GM23338 (cell line): ENCODE data around the gene SLCO4A1. TPM values are rescaled to one million over a fixed set of nuclear protein-coding genes. Genes with fewer than 3 reads are reported as not detected.
A peak's percentile ranks its signal among the peaks of the same experiment; 100 is the strongest.

Source experiments
- ATAC-seq: fragments of 200-7000 bp; cut with Tn5 transposase; 3 replicates; pipeline ENCODE4 v1.9.1; 2020
- DNase-seq: peaks from one replicate; pipeline ENCODE4 v3.0.0-alpha.2; 2015; ENCODE audit warnings: low spot score
- H2AFZ ChIP-seq: fragments of 200-600 bp; sonication (generic); 2 replicates; pipeline ENCODE4 v1.8.0; 2016; ENCODE audit warnings: antibody characterized with exemption, mild to moderate bottlenecking, moderate library complexity
- H3F3A ChIP-seq: fragments of 200-600 bp; sonication (generic); replicated peaks from 2 replicates; pipeline ENCODE4 v1.8.0; 2017; ENCODE audit warnings: antibody characterized with exemption, mixed run types, low read depth
- H3K27ac ChIP-seq: fragments of 200-600 bp; sonication (generic); 2 replicates; pipeline ENCODE4 v1.6.1; 2016; ENCODE audit warnings: low read depth
- H3K27me3 ChIP-seq: fragments of 200-600 bp; sonication (generic); 2 replicates; pipeline ENCODE4 v1.8.0; 2016; ENCODE audit warnings: mild to moderate bottlenecking, mixed run types, moderate library complexity; ENCODE audit not compliant: insufficient read depth
- H3K36me3 ChIP-seq: fragments of 200-600 bp; sonication (generic); 2 replicates; pipeline ENCODE4 v1.8.0; 2016; ENCODE audit warnings: mild to moderate bottlenecking; ENCODE audit not compliant: insufficient read depth
- H3K4me1 ChIP-seq: fragments of 200-600 bp; sonication (generic); 2 replicates; pipeline ENCODE4 v1.8.0; 2016; ENCODE audit warnings: mild to moderate bottlenecking, moderate library complexity; ENCODE audit not compliant: insufficient read depth
- H3K4me2 ChIP-seq: fragments of 200-600 bp; sonication (generic); 2 replicates; pipeline ENCODE4 v1.7.1; 2017; ENCODE audit warnings: mixed run types
- H3K4me3 ChIP-seq: fragments of 200-600 bp; sonication (generic); 2 replicates; pipeline ENCODE4 v1.6.1; 2016; ENCODE audit warnings: mixed run types
- H3K79me2 ChIP-seq: fragments of 200-600 bp; sonication (generic); replicated peaks from 2 replicates; pipeline ENCODE4 v1.8.0; 2017; ENCODE audit warnings: mild to moderate bottlenecking; ENCODE audit not compliant: insufficient read depth
- H3K9me2 ChIP-seq: fragments of 200-600 bp; sonication (generic); 2 replicates; pipeline ENCODE4 v1.8.0; 2017; ENCODE audit not compliant: insufficient read depth
- H4K20me1 ChIP-seq: fragments of 200-600 bp; sonication (generic); replicated peaks from 2 replicates; pipeline ENCODE4 v1.8.0; 2017; ENCODE audit warnings: mild to moderate bottlenecking; ENCODE audit not compliant: insufficient read depth
- H3K27ac Mint-ChIP-seq: 2 replicates; pipeline ENCODE4 v1.8.0; 2020; ENCODE audit warnings: inconsistent platforms, mild to moderate bottlenecking, moderate library complexity, mixed read lengths
- H3K27me3 Mint-ChIP-seq: 3 replicates; pipeline ENCODE4 v1.8.0; 2022; ENCODE audit warnings: low read depth, mild to moderate bottlenecking, moderate library complexity, mixed read lengths, inconsistent platforms; ENCODE audit not compliant: insufficient read depth, poor library complexity
- H3K36me3 Mint-ChIP-seq: 3 replicates; pipeline ENCODE4 v1.8.0; 2021; ENCODE audit warnings: low read depth, mild to moderate bottlenecking, inconsistent platforms, moderate library complexity, mixed read lengths
- H3K4me1 Mint-ChIP-seq: 3 replicates; pipeline ENCODE4 v1.8.0; 2020; ENCODE audit warnings: mild to moderate bottlenecking, inconsistent platforms, mixed read lengths
- H3K4me3 Mint-ChIP-seq: 3 replicates; pipeline ENCODE4 v1.8.0; 2021; ENCODE audit warnings: moderate library complexity, mild to moderate bottlenecking, inconsistent platforms, mixed read lengths
- H3K9me3 Mint-ChIP-seq: 3 replicates; pipeline ENCODE4 v1.8.0; 2020; ENCODE audit warnings: moderate library complexity, mild to moderate bottlenecking, inconsistent platforms, mixed read lengths
- CREB1 ChIP-seq: fragments of 250-450 bp; sonication (Bioruptor Pico); IDR thresholded peaks from 2 replicates; pipeline ENCODE4 v1.5.0; 2020; ENCODE audit warnings: low read depth, mild to moderate bottlenecking, moderate library complexity
- EZH2 ChIP-seq: fragments of 200-600 bp; sonication (generic); IDR thresholded peaks from one replicate; pipeline ENCODE4 v1.8.0; 2017; ENCODE audit warnings: antibody characterized with exemption, mild to moderate bottlenecking, low read depth; ENCODE audit not compliant: unreplicated experiment
- EZH2phosphoT487 ChIP-seq: fragments of 200-600 bp; sonication (generic); IDR thresholded peaks from one replicate; pipeline ENCODE4 v1.8.1; 2018; ENCODE audit warnings: antibody characterized with exemption; ENCODE audit not compliant: unreplicated experiment
- JUNB ChIP-seq: IDR thresholded peaks from one replicate; pipeline ENCODE4 v1.6.1; 2016; ENCODE audit warnings: antibody characterized with exemption; ENCODE audit not compliant: unreplicated experiment
- NANOG ChIP-seq: IDR thresholded peaks from 2 replicates; pipeline ENCODE4 v1.6.1; 2016; ENCODE audit warnings: antibody characterized with exemption, borderline replicate concordance
- POLR2AphosphoS5 ChIP-seq: IDR thresholded peaks from 2 replicates; pipeline ENCODE4 v1.6.1; 2016; ENCODE audit warnings: antibody characterized with exemption, low read depth
- STAT1 ChIP-seq: IDR thresholded peaks from one replicate; pipeline ENCODE4 v1.6.1; 2016; ENCODE audit warnings: antibody characterized with exemption; ENCODE audit not compliant: unreplicated experiment
- ZNF114 ChIP-seq: fragments of 250-450 bp; sonication (Bioruptor Pico); IDR thresholded peaks from 2 replicates; pipeline ENCODE4 v1.5.0; 2020; ENCODE audit warnings: mild to moderate bottlenecking, moderate library complexity
- ZNF331 ChIP-seq: fragments of 250-450 bp; sonication (Bioruptor Pico); IDR thresholded peaks from 2 replicates; pipeline ENCODE4 v1.5.0; 2020; ENCODE audit warnings: low read depth, mild to moderate bottlenecking, moderate library complexity
- polyA plus RNA-seq: library from polyadenylated mRNA; unstranded; fragments of >200 nt; fragmentation: Nextera tagmentation; extraction: Ambion mirVana; gene quantifications from 2 replicates; pipeline ENCODE4 v1.2.1, GENCODE V29; 2016
- total RNA-seq: library from RNA; depleted of rRNA; stranded (reverse); fragments of >200 nt; shearing (Covaris generic); gene quantifications from 2 replicates; pipeline ENCODE4 v1.2.3, GENCODE V29; 2014
- TF ChIP-seq, protein P1 (sequence below): fragments of 250-450 bp; sonication (Bioruptor Pico); IDR thresholded peaks from 2 replicates; pipeline ENCODE4 v1.5.0; 2020; ENCODE audit warnings: mild to moderate bottlenecking, moderate library complexity
- TF ChIP-seq, protein P2 (sequence below): IDR thresholded peaks from one replicate; pipeline ENCODE4 v1.6.1; 2018; ENCODE audit warnings: antibody characterized with exemption; ENCODE audit not compliant: unreplicated experiment
- TF ChIP-seq, protein P3 (sequence below), 2 experiments: fragments of 200-600 bp in 1 of 2; sonication (generic) in 1 of 2; conservative IDR thresholded peaks; 2 replicates each; pipeline versions ENCODE4 v1.5.1 to v1.6.1; 2016 to 2017; ENCODE audit warnings: antibody characterized with exemption in 2 of 2, low read depth in 2 of 2, mild to moderate bottlenecking in 2 of 2, moderate library complexity in 1 of 2
- TF ChIP-seq, protein P4 (sequence below): IDR thresholded peaks from 2 replicates; pipeline ENCODE4 v1.6.1; 2016; ENCODE audit warnings: antibody characterized with exemption

The SLCO4A1 gene
- total and polyA plus RNA-seq, 2 experiments from 2014 or later, result 28.5 to 41.6 TPM

DNA sequence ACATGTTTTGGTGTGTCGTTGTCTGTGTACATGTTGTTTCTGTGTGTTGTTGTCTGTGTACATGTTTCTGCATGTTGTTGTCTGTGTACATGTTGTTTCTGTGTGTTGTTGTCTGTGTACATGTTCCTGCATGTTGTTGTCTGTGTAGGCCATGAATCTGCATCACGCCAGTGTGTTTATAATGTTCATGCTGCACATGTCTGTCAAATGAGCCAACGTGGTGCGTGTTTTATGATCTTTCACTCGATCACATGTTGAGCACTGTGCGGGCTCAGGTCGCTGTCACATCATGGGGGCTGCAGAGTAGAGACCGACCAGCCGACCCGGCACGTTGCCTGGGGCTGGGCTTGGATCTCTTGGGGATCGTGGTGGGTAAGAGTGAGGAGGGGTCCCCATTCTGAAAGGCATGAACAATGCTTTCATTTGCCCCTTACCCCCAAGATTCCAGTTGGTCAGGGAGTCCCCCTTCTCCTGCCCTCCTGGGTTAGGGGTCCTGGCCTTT is 26.5 kb upstream of the SLCO4A1 start:
- no peaks in the 10 kb centered on the region; the same call in 1 of the 2 replicates for H3K4me1 ChIP-seq
- ATAC-seq, result no peak
- no peak overlapping the region for H3K4me3 Mint-ChIP-seq
- H3K79me2 ChIP-seq, result no peaks in the 10 kb centered on the region
- no peak overlapping the region for H3K4me2 ChIP-seq
- H3K36me3 ChIP-seq, result no peaks in the 10 kb centered on the region
- TF ChIP-seq, protein P1, sequence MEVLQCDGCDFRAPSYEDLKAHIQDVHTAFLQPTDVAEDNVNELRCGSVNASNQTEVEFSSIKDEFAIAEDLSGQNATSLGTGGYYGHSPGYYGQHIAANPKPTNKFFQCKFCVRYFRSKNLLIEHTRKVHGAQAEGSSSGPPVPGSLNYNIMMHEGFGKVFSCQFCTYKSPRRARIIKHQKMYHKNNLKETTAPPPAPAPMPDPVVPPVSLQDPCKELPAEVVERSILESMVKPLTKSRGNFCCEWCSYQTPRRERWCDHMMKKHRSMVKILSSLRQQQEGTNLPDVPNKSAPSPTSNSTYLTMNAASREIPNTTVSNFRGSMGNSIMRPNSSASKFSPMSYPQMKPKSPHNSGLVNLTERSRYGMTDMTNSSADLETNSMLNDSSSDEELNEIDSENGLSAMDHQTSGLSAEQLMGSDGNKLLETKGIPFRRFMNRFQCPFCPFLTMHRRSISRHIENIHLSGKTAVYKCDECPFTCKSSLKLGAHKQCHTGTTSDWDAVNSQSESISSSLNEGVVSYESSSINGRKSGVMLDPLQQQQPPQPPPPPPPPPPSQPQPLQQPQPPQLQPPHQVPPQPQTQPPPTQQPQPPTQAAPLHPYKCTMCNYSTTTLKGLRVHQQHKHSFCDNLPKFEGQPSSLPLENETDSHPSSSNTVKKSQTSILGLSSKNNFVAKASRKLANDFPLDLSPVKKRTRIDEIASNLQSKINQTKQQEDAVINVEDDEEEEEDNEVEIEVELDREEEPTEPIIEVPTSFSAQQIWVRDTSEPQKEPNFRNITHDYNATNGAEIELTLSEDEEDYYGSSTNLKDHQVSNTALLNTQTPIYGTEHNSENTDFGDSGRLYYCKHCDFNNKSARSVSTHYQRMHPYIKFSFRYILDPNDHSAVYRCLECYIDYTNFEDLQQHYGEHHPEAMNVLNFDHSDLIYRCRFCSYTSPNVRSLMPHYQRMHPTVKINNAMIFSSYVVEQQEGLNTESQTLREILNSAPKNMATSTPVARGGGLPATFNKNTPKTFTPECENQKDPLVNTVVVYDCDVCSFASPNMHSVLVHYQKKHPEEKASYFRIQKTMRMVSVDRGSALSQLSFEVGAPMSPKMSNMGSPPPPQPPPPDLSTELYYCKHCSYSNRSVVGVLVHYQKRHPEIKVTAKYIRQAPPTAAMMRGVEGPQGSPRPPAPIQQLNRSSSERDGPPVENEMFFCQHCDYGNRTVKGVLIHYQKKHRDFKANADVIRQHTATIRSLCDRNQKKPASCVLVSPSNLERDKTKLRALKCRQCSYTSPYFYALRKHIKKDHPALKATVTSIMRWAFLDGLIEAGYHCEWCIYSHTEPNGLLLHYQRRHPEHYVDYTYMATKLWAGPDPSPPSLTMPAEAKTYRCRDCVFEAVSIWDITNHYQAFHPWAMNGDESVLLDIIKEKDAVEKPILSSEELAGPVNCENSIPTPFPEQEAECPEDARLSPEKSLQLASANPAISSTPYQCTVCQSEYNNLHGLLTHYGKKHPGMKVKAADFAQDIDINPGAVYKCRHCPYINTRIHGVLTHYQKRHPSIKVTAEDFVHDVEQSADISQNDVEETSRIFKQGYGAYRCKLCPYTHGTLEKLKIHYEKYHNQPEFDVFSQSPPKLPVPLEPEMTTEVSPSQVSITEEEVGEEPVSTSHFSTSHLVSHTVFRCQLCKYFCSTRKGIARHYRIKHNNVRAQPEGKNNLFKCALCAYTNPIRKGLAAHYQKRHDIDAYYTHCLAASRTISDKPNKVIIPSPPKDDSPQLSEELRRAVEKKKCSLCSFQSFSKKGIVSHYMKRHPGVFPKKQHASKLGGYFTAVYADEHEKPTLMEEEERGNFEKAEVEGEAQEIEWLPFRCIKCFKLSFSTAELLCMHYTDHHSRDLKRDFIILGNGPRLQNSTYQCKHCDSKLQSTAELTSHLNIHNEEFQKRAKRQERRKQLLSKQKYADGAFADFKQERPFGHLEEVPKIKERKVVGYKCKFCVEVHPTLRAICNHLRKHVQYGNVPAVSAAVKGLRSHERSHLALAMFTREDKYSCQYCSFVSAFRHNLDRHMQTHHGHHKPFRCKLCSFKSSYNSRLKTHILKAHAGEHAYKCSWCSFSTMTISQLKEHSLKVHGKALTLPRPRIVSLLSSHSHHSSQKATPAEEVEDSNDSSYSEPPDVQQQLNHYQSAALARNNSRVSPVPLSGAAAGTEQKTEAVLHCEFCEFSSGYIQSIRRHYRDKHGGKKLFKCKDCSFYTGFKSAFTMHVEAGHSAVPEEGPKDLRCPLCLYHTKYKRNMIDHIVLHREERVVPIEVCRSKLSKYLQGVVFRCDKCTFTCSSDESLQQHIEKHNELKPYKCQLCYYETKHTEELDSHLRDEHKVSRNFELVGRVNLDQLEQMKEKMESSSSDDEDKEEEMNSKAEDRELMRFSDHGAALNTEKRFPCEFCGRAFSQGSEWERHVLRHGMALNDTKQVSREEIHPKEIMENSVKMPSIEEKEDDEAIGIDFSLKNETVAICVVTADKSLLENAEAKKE (CRISPR knock-in tag), result no peak
- no peak for TF ChIP-seq ZNF331 (CRISPR knock-in tag)
- TF ChIP-seq JUNB, result no peak
- no peak for TF ChIP-seq STAT1
- no peak for TF ChIP-seq POLR2AphosphoS5
- TF ChIP-seq CREB1 (CRISPR knock-in tag), result no peak
- TF ChIP-seq EZH2, result no peak
- TF ChIP-seq, protein P2, sequence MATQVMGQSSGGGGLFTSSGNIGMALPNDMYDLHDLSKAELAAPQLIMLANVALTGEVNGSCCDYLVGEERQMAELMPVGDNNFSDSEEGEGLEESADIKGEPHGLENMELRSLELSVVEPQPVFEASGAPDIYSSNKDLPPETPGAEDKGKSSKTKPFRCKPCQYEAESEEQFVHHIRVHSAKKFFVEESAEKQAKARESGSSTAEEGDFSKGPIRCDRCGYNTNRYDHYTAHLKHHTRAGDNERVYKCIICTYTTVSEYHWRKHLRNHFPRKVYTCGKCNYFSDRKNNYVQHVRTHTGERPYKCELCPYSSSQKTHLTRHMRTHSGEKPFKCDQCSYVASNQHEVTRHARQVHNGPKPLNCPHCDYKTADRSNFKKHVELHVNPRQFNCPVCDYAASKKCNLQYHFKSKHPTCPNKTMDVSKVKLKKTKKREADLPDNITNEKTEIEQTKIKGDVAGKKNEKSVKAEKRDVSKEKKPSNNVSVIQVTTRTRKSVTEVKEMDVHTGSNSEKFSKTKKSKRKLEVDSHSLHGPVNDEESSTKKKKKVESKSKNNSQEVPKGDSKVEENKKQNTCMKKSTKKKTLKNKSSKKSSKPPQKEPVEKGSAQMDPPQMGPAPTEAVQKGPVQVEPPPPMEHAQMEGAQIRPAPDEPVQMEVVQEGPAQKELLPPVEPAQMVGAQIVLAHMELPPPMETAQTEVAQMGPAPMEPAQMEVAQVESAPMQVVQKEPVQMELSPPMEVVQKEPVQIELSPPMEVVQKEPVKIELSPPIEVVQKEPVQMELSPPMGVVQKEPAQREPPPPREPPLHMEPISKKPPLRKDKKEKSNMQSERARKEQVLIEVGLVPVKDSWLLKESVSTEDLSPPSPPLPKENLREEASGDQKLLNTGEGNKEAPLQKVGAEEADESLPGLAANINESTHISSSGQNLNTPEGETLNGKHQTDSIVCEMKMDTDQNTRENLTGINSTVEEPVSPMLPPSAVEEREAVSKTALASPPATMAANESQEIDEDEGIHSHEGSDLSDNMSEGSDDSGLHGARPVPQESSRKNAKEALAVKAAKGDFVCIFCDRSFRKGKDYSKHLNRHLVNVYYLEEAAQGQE, result no peak
- TF ChIP-seq ZNF114, result no peak
- TF ChIP-seq, protein P3, sequence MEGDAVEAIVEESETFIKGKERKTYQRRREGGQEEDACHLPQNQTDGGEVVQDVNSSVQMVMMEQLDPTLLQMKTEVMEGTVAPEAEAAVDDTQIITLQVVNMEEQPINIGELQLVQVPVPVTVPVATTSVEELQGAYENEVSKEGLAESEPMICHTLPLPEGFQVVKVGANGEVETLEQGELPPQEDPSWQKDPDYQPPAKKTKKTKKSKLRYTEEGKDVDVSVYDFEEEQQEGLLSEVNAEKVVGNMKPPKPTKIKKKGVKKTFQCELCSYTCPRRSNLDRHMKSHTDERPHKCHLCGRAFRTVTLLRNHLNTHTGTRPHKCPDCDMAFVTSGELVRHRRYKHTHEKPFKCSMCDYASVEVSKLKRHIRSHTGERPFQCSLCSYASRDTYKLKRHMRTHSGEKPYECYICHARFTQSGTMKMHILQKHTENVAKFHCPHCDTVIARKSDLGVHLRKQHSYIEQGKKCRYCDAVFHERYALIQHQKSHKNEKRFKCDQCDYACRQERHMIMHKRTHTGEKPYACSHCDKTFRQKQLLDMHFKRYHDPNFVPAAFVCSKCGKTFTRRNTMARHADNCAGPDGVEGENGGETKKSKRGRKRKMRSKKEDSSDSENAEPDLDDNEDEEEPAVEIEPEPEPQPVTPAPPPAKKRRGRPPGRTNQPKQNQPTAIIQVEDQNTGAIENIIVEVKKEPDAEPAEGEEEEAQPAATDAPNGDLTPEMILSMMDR (conservative IDR thresholded peaks at IDR 0.05; ENCODE audit: low read depth in 2 of 2), result no peak
- no peak for TF ChIP-seq NANOG
- TF ChIP-seq EZH2phosphoT487, result no peak
- TF ChIP-seq, protein P4, sequence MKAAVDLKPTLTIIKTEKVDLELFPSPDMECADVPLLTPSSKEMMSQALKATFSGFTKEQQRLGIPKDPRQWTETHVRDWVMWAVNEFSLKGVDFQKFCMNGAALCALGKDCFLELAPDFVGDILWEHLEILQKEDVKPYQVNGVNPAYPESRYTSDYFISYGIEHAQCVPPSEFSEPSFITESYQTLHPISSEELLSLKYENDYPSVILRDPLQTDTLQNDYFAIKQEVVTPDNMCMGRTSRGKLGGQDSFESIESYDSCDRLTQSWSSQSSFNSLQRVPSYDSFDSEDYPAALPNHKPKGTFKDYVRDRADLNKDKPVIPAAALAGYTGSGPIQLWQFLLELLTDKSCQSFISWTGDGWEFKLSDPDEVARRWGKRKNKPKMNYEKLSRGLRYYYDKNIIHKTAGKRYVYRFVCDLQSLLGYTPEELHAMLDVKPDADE, result no peak
- H3K27ac ChIP-seq, result 0 out of 2 replicates have a peak overlapping the region, but pooled peaks have one; percentile 32
- H3K9me2 ChIP-seq, result no peaks in the 10 kb centered on the region
- H3K9me3 Mint-ChIP-seq, result peaks cover under 1% of the 10 kb centered on the region; the same call in 1 of the 3 replicates
- no peak overlapping the region for H3K4me3 ChIP-seq
- H3K4me1 Mint-ChIP-seq, result peaks cover 8% of the 10 kb centered on the region
- H3F3A ChIP-seq, result no peaks in the 10 kb centered on the region
- peaks cover 4% of the 10 kb centered on the region for H3K27me3 Mint-ChIP-seq
- H3K27ac Mint-ChIP-seq, result no peak overlapping the region
- H3K36me3 Mint-ChIP-seq, result no peaks in the 10 kb centered on the region
- no peaks in the 10 kb centered on the region for H4K20me1 ChIP-seq
- DNase-seq, result no peak
- no peaks in the 10 kb centered on the region for H3K27me3 ChIP-seq
- no peak overlapping the region for H2AFZ ChIP-seq
